Stimulated activated CD8-positive, alpha-beta memory T cell treated with anti-CD3 and anti-CD28 coated beads, Interleukin-2, amount 100 ng/mL, for 1 hour (primary cell): Measurements from ENCODE around the gene PLEKHA7.

ENCODE experiments used
- DNase-seq, 2 donors: peaks; one replicate each; pipeline ENCODE4 v3.0.0-alpha.2; 2020; ENCODE audit warnings: low read depth in 2 of 2

The PLEKHA7 gene

GRCh38 chr11:16773981-16774935, 240.0 kb downstream of the PLEKHA7 start:
- no peak for DNase-seq

DNA sequence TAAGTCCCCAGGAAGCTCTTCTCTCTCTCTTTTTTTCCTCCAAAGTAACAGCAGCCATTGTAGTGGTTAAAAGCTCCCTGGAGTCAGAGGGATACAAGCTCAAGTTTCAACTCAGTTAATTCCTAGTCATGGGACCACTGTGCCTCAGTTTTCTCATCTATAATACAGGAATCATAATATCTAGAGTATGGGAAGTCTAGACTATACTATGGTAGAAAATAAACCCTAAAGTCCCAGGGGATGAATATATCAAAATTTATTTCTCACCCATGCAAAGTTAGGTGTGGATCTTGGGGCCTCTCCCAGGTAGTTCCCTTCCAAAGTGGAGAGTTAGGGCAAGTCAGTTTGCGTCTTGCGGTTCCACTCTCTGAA, 242.1 kb downstream of the PLEKHA7 start:
- DNase-seq: no peak

- no peak for DNase-seq
Measured at GRCh38 chr11:16771350-16772140, 242.7 kb downstream of the PLEKHA7 start.

DNA sequence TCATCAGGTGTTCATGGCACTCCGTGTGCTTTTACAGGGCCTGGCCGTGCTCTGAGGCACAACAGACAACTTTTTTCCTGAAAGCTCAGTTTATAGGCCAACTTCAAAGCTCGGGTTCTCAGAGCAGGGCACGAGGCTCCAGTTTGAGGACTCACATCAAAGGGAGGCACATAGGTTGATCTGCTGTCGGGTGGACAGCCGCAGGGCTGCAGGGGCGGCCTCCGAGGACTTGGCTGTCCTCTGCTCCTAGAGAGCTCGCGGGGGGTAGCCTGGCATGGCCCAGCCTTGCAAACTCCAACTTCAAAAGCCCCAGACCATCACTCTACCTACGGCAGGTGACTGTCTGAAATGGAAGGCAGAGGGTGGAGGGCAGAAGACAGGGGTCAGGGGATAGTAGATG, 244.2 kb downstream of the PLEKHA7 start:
- no peak for DNase-seq

GRCh38 chr11:16769386-16769785, 244.8 kb downstream of the PLEKHA7 start:
- no peak for DNase-seq

DNA sequence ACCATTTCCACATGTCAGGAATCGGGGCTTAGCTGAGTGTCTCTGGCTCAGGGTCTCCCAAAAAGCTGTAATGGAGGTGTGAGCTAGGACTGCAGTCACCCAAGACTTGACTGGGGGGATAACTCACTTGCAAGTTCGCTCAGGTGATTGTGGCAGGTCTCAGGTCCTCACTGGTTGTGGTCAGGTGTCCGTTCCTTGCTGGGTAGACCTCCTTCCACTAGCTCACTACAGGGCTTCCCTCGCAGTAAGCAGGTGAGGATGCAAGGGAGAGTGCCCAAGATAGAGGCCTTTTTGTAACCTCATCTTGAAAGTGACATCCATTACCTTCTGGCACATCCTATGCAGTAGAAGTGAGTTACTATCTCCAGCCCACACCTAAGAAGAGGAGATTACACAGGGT, 246.3 kb downstream of the PLEKHA7 start:
- no peak for DNase-seq

DNA sequence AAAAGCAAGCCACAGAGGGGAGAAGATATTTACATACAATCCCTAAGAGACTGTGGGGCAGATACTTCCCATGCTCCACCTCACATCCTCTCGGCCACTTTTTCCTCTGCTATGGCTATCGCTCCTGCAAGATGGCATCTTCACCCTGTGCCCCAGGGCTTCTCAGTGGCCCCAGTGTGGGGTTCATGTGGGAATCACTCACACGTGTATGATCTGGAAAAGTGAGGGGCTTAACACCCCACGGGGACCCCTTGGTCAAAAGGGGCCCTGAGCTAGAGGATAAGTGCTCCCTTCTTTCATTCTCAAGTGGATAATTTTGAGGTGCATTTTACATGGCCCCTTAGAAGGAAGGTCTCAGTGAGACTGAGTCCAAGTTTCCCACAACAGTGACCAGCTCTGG, 247.1 kb downstream of the PLEKHA7 start:
- DNase-seq: no peak

GRCh38 chr11:16764888-16765287, 249.3 kb downstream of the PLEKHA7 start:
- DNase-seq: no peak

DNA sequence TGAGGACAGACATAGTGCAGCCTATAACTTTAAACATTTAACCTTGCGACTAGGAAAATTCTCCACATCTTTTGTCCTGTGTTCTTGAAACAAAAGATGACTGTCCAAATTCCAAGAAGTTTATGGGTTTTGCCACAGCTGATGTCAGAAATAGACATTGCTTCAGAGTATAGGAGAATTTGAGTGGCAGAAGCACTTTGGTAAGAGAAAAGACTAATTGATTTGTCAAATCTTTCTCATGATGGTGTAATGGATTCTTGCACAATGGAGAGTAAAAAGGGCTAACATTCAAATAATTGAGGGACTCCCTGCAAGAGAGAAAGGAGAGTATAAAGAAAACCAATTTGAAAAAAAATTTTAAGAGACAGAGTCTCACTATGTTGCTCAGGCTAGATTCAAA, 250.5 kb downstream of the PLEKHA7 start:
- DNase-seq: no peak

DNA sequence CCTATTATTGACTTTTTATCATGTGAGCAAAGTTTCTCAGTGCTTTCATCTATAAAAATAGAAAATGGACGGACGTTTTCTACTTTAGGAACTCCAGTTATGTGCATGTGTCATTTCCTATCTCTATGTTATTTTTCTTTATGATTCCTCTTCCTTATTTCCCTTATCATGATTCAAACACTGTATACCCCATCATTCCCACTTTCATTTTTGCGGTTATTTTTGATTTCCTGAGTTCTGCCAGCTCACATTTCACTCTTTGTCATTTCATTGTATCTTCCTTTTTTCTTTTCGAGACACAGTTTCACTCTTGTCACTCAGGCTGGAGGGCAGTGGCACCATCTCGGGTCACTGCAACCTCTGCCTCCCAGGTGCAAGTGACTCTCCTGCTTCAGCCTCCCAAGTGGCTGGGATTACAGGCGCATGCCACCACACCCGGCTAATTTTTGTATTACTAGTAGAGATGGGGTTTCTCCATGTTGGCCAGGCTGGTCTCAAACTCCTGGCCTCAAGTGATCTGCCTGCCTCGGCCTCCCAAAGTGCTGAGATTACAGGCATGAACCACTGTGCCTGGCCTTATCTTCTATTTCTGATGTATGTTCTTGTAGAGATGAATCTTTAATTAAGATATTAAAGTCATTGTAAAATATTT, 254.2 kb downstream of the PLEKHA7 start:
- DNase-seq: no peak

- no peak for DNase-seq
Measured at GRCh38 chr11:16758382-16759024, 255.7 kb downstream of the PLEKHA7 start.

DNA sequence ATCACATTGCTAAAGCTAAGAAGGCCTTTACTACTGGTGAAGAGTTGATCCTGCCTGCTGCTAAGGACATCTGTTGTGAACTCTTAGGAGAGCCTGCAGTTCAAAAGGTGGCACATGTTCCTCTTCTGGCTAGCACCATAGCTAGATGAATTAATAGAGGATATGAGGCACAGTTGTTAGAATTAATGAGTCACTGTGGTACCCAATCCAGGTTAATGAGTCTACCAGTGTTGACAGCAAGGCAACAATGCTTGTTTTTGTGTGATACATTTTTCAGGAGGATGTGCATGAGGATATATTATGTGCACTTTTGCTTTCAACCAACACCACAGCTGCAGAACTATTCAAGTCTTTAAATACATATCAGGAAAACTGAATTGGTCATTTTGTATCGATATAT, 263.8 kb downstream of the PLEKHA7 start:
- no peak for DNase-seq

DNA sequence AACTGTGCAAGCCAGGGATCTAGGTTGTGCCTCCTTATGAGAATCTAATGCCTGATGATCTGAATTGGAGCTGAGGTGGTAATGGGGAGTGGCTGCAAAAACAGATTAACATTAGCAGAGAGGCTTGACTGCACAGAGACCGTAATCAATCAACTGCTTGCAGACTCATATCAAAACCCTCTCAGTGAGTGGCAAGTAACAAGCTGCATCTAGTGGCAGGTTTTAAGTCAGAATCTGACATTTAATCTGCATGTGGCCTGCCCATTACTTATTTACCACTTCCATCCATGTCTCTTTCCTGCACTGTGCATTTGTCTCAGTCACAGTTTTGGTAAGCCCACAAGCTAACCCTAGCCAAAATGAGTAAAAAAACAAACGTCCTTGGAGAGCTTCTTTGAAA, 264.5 kb downstream of the PLEKHA7 start:
- DNase-seq: no peak

DNA sequence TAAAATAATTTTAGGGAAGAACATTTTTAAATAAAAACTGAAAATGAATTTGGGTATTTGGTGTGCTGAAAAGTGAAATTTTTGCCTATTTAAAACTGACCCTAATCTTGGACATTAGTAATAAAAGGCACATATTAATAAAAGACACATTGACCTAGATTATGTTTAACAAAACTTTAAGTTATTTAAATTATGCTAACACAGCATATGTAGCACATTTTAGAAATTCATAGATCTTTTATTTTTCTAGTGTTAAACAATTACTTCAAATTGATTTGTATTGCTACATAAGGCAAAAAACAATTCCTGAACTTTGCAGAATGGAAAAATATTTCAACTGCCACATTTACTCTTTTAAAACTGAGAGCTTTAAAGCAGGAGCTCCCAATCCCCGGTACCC, 265.1 kb downstream of the PLEKHA7 start:
- no peak for DNase-seq

GRCh38 chr11:16745950-16746605, 268.1 kb downstream of the PLEKHA7 start:
- no peak for DNase-seq

DNA sequence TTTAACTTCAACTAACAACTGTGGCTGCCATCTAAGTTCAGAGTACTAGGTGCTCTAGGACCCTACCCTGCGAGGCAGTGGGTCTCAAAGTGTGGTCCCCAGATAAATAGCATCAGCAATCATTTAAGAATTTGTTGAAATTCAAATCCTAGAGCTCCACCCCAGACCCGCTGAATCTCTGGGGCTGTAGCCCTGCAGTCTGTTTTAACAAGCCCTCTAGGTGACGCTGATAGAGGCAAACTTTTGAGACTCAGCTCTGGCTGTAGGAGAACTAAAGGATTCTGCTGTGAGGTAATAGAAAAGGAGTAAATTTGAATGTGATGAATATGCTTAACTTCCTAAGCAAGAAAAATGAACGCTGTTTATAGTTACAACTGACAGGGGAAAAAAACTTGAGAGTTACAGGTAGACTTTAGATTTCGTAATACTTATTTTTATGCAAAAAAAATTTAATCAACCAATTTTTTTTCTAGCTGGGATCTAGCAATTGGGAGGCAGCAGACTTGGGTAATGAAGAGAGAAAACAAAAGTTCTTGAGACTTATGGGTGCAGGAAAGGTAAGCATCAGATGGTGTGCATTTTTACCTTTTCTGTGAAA, 270.0 kb downstream of the PLEKHA7 start:
- no peak for DNase-seq

DNA sequence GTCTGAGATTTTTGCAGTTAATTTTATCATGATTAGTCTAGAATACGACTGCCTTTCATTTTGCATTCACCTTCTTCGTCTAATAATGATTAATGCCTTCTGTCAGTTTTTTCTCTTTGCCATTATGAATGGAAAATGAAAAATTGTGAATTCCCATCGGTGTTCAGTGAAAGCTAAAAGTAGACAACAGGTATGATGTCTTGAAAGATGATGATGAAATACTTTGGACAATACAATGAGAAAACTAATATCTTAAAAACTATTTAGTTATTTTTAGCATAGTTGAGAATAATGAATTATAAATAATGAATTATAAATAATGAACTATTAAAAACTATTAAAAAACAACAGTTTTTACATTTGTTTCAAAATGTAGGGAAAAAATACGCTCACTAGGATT, 270.7 kb downstream of the PLEKHA7 start:
- no peak for DNase-seq

DNA sequence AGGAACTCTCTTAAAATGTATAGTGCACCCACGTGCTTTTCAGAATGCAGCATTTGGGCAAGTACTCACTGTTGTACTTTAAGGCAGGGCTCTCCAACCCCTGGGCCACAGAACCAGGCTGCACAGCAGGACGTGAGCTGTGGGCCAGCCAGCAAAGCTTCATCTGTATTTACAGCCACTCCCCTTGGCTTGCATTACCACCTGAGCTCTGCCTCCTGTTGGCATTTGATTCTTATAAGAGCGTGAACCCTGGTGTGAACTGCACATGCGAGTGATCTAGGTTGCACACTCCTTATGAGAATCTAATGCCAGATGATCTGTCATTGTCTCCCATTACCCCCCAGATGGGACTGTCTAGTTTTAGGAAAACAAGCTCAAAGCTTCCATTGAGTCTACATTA, 272.7 kb downstream of the PLEKHA7 start:
- no peak for DNase-seq

- no peak for DNase-seq
Measured at GRCh38 chr11:16738947-16739815, 275.0 kb downstream of the PLEKHA7 start.
